Bronchial epithelial cell (primary cell): ENCODE results near the gene TOMM40L. TPM values are rescaled to one million over a fixed set of nuclear protein-coding genes. Genes with fewer than 3 reads are reported as not detected.

Experiments
- DNase-seq: peaks from one replicate; pipeline ENCODE4 v3.0.0-alpha.2; 2010; ENCODE audit warnings: low read depth
- FAIRE-seq: peaks from 2 replicates; lab custom pipeline; 2011; peaks lifted over from hg19 to GRCh38; lab: Jason Lieb, UNC
- H3K27me3 ChIP-seq: 2 replicates; pipeline ENCODE4 v1.5.1; 2011; ENCODE audit warnings: low read length; ENCODE audit not compliant: control insufficient read depth, insufficient read depth
- H3K36me3 ChIP-seq: 2 replicates; pipeline ENCODE4 v1.5.1; 2011; ENCODE audit warnings: low read length; ENCODE audit not compliant: control insufficient read depth, insufficient read depth
- H3K4me3 ChIP-seq: 2 replicates; pipeline ENCODE4 v1.5.1; 2011; ENCODE audit warnings: mild to moderate bottlenecking, low read depth, low read length, control low read depth
- total RNA-seq: library from RNA; depleted of rRNA; stranded (reverse); fragments of >200 nt; gene quantifications from 2 replicates; pipeline ENCODE4 v1.2.1, GENCODE V29; 2014
- TF ChIP-seq, protein P1 (sequence below): IDR thresholded peaks from 2 replicates; pipeline ENCODE4 v1.5.1; 2011; ENCODE audit warnings: mild to moderate bottlenecking, moderate library complexity, low read length, control low read depth, inconsistent platforms; ENCODE audit not compliant: insufficient read depth, severe bottlenecking

The TOMM40L gene
- total RNA-seq, 1 donor from 2014 or later, result 10.8 TPM

DNA sequence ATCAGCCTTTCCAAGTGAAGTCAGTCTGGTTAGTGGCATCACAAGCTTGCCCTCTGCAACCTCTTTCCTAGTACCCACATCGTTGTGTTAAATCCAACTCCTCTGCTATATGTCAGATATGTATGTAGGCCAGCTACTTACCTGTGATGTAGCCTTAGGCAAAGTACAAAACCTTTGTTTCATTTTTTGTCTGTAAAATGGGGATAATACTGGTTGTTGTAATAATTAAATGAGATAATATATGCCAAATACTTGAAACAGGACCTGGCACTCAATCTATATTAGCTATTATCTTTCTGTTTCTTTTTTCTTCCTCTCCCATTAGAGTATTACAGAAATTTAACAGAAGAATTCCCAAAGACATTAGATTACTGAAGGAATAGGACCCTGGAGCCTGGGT, 33.9 kb downstream of the TOMM40L start:
- H3K4me3 ChIP-seq, result no peak overlapping the region
- no peak for FAIRE-seq
- no peaks in the 10 kb centered on the region for H3K36me3 ChIP-seq
- DNase-seq, result no peak
- no peaks in the 10 kb centered on the region for H3K27me3 ChIP-seq
- TF ChIP-seq, protein P1, sequence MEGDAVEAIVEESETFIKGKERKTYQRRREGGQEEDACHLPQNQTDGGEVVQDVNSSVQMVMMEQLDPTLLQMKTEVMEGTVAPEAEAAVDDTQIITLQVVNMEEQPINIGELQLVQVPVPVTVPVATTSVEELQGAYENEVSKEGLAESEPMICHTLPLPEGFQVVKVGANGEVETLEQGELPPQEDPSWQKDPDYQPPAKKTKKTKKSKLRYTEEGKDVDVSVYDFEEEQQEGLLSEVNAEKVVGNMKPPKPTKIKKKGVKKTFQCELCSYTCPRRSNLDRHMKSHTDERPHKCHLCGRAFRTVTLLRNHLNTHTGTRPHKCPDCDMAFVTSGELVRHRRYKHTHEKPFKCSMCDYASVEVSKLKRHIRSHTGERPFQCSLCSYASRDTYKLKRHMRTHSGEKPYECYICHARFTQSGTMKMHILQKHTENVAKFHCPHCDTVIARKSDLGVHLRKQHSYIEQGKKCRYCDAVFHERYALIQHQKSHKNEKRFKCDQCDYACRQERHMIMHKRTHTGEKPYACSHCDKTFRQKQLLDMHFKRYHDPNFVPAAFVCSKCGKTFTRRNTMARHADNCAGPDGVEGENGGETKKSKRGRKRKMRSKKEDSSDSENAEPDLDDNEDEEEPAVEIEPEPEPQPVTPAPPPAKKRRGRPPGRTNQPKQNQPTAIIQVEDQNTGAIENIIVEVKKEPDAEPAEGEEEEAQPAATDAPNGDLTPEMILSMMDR, result no peak

DNA sequence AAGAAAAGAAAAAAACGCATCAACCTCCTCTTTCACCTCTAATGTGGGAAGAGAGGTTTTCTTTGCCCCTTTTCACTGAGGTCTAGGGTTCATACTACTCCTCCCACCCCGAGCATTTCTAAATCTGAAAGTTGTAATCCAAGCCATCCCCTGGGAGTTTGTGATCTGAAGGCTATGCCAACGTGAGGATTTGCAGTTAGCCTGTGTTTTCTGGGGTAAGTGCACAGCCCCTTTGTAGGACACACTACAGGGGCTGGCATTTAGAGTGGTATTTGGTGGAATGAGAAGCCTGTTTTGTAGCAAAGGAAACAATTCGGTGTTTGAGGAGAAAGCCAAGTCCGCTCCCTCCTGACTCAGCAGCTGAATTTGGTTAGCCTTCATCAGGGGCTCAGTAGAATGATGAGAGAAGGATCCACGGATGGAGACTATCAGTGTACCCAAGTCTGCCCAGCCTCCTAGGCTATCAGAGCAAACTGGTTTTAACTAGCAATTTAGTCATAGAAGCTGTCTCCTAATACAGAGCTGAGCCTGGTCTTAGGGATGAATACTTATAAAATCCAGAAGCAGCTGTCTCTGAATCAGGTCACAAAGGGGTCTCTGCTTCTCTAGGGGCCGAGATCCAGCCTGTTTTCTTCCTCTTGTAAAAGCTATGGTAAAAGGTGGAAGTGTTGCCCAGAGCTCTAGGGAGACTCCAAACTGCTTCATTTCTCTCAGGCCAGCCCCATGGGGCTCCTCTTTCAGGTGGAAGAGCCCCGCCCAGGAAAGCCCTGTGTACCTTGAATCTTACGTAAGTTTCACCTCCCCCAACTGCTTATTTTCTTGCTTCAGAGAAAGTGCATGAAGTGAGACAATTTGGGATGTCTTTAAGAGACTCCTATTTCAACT, 34.8 kb downstream of the TOMM40L start:
- DNase-seq (peak; percentile 49), FAIRE-seq (no peak)
- TF ChIP-seq, protein P1, result no peak
- Histone ChIP-seq H3K4me3 (no peak overlapping the region), H3K36me3 (no peaks in the 10 kb centered on the region), H3K27me3 (no peaks in the 10 kb centered on the region)

DNA sequence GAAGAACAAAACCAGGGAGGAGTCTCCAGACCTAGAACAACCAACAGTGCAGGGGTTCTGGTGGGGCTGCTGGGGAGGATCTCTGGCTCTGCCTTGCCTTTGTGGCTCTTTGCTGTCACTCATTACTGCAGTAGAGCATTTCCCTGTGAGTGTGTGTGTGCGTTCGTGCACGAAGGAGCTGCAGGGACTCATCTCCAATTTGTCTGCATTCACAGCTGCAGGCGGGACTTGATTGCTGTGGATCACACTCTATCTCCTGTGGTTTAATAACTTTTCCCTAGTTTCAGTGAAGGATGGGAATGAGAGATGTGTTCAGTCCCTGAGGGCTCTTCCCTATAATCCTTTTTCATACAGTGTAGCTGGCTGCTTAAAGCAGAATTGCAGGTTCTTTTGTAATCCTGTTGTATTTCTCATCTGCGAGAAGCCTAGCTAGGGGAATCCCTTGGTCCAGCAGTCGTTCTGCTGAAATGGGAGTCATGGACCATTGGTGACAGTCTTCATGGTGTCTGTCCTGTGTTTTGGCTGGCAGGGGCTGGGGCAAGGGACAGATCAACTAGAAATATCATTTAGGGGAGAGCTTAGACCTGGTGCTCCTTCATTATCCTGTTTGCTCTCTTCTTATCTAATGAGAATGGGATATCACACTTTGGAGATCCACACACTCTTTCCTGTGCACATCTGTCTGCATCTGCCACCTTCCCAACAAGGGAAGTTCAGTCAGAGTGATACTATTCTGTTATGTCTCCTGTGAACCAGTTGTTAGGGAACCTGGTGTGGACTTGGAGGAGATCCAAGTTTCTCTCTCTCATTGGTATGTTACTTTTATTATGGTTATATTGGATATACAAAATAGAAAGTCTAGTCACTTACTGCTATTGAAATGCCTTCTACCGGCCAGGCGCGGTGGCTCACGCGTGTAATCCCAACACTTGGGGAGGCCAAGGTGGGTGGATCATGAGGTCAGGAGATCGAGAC, 35.7 kb downstream of the TOMM40L start:
- Histone ChIP-seq H3K27me3 (no peaks in the 10 kb centered on the region), H3K4me3 (no peak overlapping the region), H3K36me3 (no peaks in the 10 kb centered on the region)
- TF ChIP-seq, protein P1, result no peak
- DNase-seq (peak; percentile 39), FAIRE-seq (no peak)

DNA sequence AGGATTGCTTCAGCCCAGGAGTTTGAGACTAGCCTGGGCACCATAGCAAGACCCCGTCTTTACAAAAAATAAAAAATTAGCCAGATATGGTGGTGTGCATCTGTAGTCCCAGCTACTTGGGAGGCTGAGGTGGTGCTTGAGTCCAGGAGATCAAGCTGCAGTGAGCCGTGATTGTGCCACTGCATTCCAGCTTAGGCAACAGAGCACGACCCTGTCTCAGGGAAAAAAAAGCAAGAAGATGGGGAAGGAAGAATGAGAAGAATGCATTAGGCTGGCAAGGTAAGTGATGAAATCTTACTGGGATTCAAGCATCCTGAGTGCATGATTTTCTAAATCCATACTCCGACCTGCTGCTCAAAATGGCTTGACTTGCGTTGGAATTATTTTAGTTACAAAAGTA, 39.4 kb downstream of the TOMM40L start:
- Histone ChIP-seq H3K36me3 (no peaks in the 10 kb centered on the region), H3K4me3 (no peak overlapping the region), H3K27me3 (no peaks in the 10 kb centered on the region)
- TF ChIP-seq, protein P1, result no peak
- DNase-seq (no peak), FAIRE-seq (no peak)

DNA sequence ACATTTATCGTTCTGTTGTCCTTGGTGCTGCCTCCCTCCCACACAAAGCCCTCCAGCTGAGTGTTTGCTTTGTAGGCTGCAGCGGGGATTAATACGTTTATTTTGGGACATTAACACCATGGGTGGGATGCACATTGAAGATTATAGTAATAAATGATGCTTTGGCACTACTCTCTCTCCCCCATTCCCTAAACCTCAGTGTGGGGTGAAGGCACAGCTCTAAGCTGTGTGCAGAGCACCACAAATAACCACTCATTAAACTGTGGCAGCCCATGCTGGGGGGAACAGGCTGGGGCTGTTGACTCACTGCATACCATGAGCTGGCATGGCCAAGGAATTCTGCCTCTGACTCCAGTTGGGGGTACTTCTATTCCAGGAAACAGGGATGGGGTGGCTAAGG, 40.3 kb downstream of the TOMM40L start:
- Histone ChIP-seq H3K4me3 (no peak overlapping the region), H3K36me3 (no peaks in the 10 kb centered on the region), H3K27me3 (no peaks in the 10 kb centered on the region)
- TF ChIP-seq, protein P1, result no peak
- no peak for FAIRE-seq
- DNase-seq, result peak; percentile 42
